ENCODE results near the gene PABPN1L. TPM values are rescaled to one million over a fixed set of nuclear protein-coding genes. Genes with fewer than 3 reads are reported as not detected.

PABPN1L gene
- total and polyA plus RNA-seq, 2 of the 13 experiments (the other 11 are each of a cell fraction or from before 2014, with no cell fraction given) = not detected

DNA sequence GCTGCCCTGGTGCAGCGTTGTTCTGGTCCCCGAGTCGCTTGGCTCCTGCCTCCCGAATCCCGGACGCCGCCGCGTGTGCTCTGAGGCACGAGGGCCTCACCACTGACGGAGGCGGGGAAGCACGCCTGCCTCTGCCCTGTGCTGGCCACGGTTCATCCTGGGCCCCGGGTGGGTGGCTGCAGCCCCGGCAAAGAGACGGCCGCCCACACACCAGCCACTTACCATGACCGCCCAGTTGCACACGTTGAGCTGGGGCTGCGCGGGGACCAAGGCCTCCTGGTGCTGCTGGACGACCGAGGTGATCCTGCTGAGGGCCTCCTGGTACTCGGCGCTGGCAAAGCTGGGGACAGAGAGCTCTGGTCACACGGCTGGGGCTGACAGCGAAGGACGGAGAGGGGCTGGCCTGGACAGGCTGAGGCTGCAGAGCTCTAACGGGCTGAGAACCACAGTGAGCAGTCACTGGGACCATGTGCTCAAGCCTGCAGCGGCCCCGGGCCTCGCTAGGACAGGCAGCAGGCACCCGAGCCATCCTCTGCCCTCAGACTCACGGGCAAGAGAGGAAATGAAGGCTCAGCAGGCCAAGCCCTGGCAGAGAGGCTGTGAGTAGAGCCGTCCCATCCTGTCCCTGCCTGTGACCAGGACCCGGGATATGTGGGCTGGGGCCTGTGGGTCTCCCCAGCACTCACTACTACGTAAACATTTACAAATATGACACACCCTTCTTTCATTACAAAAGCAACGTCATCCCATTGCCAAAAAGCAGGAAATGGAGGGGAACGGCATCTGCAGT lies 48.5 kb downstream of the PABPN1L start (continued):
- TF ChIP-seq ZFP36L1 (CRISPR knock-in tag; IDR thresholded peaks at IDR 0.05) (no peak), AGO2 (optimal IDR thresholded peaks at IDR 0.05; ENCODE audit: low read depth, low read length) (peak; percentile 81), ZNF788 (CRISPR knock-in tag; IDR thresholded peaks at IDR 0.05; ENCODE audit: borderline replicate concordance) (no peak), SP2 (CRISPR knock-in tag; IDR thresholded peaks at IDR 0.05) (no peak), TAF1 (CRISPR knock-in tag; IDR thresholded peaks at IDR 0.05) (peak; percentile 21; the same call in 1 of the 2 replicates), PHF21A (CRISPR knock-in tag; IDR thresholded peaks at IDR 0.05) (no peak), PPARG (CRISPR knock-in tag; conservative IDR thresholded peaks at IDR 0.05) (no peak), ZNF7 (CRISPR knock-in tag; IDR thresholded peaks at IDR 0.05) (no peak), AKAP8 (CRISPR knock-in tag; IDR thresholded peaks at IDR 0.05) (peak; percentile 35; the same call in 1 of the 2 replicates), ZC3H13 (CRISPR knock-in tag; IDR thresholded peaks at IDR 0.05) (no peak), SAFB2 (CRISPR knock-in tag; IDR thresholded peaks at IDR 0.05; ENCODE audit: borderline replicate concordance, low read depth) (peak; percentile 25; the same call in 1 of the 2 replicates)
- TF ChIP-seq, protein P1, sequence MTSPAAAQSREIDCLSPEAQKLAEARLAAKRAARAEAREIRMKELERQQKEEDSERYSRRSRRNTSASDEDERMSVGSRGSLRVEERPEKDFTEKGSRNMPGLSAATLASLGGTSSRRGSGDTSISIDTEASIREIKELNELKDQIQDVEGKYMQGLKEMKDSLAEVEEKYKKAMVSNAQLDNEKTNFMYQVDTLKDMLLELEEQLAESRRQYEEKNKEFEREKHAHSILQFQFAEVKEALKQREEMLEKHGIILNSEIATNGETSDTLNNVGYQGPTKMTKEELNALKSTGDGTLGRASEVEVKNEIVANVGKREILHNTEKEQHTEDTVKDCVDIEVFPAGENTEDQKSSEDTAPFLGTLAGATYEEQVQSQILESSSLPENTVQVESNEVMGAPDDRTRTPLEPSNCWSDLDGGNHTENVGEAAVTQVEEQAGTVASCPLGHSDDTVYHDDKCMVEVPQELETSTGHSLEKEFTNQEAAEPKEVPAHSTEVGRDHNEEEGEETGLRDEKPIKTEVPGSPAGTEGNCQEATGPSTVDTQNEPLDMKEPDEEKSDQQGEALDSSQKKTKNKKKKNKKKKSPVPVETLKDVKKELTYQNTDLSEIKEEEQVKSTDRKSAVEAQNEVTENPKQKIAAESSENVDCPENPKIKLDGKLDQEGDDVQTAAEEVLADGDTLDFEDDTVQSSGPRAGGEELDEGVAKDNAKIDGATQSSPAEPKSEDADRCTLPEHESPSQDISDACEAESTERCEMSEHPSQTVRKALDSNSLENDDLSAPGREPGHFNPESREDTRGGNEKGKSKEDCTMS (CRISPR knock-in tag; conservative IDR thresholded peaks at IDR 0.05) = no peak
- TF ChIP-seq, protein P2, sequence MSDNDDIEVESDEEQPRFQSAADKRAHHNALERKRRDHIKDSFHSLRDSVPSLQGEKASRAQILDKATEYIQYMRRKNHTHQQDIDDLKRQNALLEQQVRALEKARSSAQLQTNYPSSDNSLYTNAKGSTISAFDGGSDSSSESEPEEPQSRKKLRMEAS (IDR thresholded peaks at IDR 0.05) = peak; percentile 40
- TF ChIP-seq, protein P3, sequence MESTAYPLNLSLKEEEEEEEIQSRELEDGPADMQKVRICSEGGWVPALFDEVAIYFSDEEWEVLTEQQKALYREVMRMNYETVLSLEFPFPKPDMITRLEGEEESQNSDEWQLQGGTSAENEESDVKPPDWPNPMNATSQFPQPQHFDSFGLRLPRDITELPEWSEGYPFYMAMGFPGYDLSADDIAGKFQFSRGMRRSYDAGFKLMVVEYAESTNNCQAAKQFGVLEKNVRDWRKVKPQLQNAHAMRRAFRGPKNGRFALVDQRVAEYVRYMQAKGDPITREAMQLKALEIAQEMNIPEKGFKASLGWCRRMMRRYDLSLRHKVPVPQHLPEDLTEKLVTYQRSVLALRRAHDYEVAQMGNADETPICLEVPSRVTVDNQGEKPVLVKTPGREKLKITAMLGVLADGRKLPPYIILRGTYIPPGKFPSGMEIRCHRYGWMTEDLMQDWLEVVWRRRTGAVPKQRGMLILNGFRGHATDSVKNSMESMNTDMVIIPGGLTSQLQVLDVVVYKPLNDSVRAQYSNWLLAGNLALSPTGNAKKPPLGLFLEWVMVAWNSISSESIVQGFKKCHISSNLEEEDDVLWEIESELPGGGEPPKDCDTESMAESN (CRISPR knock-in tag; conservative IDR thresholded peaks at IDR 0.05) = 0 out of 2 replicates have a peak, but pooled peaks have one; percentile 3
- TF ChIP-seq, protein P4, sequence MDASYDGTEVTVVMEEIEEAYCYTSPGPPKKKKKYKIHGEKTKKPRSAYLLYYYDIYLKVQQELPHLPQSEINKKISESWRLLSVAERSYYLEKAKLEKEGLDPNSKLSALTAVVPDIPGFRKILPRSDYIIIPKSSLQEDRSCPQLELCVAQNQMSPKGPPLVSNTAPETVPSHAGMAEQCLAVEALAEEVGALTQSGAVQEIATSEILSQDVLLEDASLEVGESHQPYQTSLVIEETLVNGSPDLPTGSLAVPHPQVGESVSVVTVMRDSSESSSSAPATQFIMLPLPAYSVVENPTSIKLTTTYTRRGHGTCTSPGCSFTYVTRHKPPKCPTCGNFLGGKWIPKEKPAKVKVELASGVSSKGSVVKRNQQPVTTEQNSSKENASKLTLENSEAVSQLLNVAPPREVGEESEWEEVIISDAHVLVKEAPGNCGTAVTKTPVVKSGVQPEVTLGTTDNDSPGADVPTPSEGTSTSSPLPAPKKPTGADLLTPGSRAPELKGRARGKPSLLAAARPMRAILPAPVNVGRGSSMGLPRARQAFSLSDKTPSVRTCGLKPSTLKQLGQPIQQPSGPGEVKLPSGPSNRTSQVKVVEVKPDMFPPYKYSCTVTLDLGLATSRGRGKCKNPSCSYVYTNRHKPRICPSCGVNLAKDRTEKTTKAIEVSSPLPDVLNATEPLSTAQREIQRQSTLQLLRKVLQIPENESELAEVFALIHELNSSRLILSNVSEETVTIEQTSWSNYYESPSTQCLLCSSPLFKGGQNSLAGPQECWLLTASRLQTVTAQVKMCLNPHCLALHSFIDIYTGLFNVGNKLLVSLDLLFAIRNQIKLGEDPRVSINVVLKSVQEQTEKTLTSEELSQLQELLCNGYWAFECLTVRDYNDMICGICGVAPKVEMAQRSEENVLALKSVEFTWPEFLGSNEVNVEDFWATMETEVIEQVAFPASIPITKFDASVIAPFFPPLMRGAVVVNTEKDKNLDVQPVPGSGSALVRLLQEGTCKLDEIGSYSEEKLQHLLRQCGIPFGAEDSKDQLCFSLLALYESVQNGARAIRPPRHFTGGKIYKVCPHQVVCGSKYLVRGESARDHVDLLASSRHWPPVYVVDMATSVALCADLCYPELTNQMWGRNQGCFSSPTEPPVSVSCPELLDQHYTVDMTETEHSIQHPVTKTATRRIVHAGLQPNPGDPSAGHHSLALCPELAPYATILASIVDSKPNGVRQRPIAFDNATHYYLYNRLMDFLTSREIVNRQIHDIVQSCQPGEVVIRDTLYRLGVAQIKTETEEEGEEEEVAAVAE (CRISPR knock-in tag; IDR thresholded peaks at IDR 0.05; ENCODE audit: borderline replicate concordance) = no peak
- TF ChIP-seq, protein P5, sequence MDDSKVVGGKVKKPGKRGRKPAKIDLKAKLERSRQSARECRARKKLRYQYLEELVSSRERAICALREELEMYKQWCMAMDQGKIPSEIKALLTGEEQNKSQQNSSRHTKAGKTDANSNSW (CRISPR knock-in tag; IDR thresholded peaks at IDR 0.05; ENCODE audit: borderline replicate concordance) = no peak

All from HepG2 (cell line).